PC-9 (cell line): ENCODE measurements around the gene SCN3A.

ENCODE experiments used
- CTCF ChIP-seq: fragments of 200-600 bp; sonication (generic); conservative IDR thresholded peaks from 2 replicates; pipeline ENCODE4 v1.6.1; 2017; ENCODE audit warnings: mixed run types, antibody characterized with exemption, mild to moderate bottlenecking, moderate library complexity
- EZH2 ChIP-seq: fragments of 200-600 bp; sonication (generic); IDR thresholded peaks from 2 replicates; pipeline ENCODE4 v1.8.0; 2017; ENCODE audit warnings: antibody characterized with exemption, low read depth

GRCh38 chr2:165227571-165227970 is 23.7 kb upstream of the SCN3A start:
- TF ChIP-seq CTCF (no peak), EZH2 (no peak)
